Measurements from ENCODE around the gene LAX1. TPM values are rescaled to one million over a fixed set of nuclear protein-coding genes. Genes with fewer than 3 reads are reported as not detected.

The LAX1 gene
- total RNA-seq, 1 experiment from 2014 or later = not detected

DNA sequence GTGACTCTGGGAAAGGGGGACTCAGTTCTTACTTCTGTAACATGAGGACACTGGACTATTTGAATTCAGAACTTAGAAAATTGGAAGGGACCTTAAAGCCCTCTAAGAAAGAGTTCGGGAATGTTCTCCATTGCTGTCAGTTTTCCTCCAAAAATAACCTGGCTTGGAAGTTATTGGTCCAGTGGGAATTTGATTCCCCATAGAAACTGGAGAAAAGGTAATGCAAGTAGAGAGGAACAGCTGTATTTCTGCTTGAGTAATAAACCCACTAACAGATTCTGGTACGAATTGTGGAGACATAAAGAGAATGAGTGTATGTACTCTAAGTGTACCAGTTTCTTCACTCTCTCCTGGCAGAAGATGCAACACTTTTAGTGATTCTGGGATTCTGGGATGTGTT is 32.2 kb downstream of the LAX1 start:
- H3K36me3 ChIP-seq (ENCODE audit: control insufficient read depth, insufficient read depth, low read length) = peaks cover 4% of the 10 kb centered on the region
- POLR2A ChIA-PET = no interaction called here
- Mint-ChIP-seq H3K9me3 (ENCODE audit: unreplicated experiment) (no peaks in the 10 kb centered on the region), H3K36me3 (ENCODE audit: insufficient read depth, unreplicated experiment) (peaks cover 55% of the 10 kb centered on the region), H3K27ac (ENCODE audit: unreplicated experiment) (no peak overlapping the region), H3K4me3 (ENCODE audit: unreplicated experiment) (peak overlapping the region; percentile 90), H3K4me1 (ENCODE audit: low read depth, unreplicated experiment) (no peaks in the 10 kb centered on the region), H3K27me3 (ENCODE audit: insufficient read depth, unreplicated experiment) (no peaks in the 10 kb centered on the region)
- no peak overlapping the region for H3K4me3 ChIP-seq (ENCODE audit: low read depth, low read length)
- DNase-seq = no peak
- TF ChIP-seq, protein P1, sequence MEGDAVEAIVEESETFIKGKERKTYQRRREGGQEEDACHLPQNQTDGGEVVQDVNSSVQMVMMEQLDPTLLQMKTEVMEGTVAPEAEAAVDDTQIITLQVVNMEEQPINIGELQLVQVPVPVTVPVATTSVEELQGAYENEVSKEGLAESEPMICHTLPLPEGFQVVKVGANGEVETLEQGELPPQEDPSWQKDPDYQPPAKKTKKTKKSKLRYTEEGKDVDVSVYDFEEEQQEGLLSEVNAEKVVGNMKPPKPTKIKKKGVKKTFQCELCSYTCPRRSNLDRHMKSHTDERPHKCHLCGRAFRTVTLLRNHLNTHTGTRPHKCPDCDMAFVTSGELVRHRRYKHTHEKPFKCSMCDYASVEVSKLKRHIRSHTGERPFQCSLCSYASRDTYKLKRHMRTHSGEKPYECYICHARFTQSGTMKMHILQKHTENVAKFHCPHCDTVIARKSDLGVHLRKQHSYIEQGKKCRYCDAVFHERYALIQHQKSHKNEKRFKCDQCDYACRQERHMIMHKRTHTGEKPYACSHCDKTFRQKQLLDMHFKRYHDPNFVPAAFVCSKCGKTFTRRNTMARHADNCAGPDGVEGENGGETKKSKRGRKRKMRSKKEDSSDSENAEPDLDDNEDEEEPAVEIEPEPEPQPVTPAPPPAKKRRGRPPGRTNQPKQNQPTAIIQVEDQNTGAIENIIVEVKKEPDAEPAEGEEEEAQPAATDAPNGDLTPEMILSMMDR (IDR thresholded peaks at IDR 0.05; ENCODE audit: insufficient read depth in 1 of 2, low read depth in 1 of 2, low read length in 1 of 2, severe bottlenecking in 1 of 2, unreplicated experiment in 1 of 2) = no peak
- no TSS peak for BruUV-seq (replicated peaks)
- H3K4me1 ChIP-seq = peaks cover 12% of the 10 kb centered on the region
- intact Hi-C loops (cut with micrococcal nuclease; ENCODE audit: unreplicated experiment) = no loop called here
- CTCF ChIA-PET = no interaction called here
- H3K9me3 ChIP-seq = no peaks in the 10 kb centered on the region
- H3K27me3 ChIP-seq (replicated peaks; ENCODE audit: control insufficient read depth, insufficient read depth, low read length) = no peaks in the 10 kb centered on the region

DNA sequence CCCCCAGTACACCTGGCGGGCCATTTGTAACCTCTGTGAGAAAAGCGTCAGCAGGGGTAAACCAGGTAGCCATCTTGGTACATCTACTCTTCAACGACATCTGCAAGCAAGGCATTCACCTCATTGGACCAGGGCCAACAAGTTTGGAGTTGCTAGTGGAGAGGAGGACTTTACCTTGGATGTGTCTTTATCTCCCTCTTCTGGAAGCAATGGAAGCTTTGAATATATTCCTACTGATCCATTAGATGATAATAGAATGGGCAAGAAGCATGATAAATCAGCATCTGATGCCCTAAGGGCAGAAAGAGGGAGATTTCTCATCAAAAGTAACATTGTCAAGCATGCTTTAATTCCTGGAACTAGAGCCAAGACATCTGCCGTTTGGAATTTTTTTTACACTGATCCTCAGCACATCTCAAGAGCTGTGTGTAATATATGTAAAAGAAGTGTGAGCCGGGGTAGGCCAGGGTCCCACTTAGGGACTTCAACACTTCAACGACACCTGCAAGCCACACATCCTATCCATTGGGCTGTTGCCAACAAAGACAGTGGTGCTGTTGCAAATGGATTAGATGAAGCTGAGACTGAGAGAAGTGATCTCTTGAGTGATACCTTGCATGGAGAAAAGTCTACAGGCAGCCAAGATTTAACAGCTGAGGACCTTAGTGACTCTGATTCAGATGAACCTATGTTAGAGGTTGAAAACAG is 33.1 kb downstream of the LAX1 start:
- intact Hi-C loops (cut with micrococcal nuclease; ENCODE audit: unreplicated experiment) = no loop called here
- H3K36me3 Mint-ChIP-seq (ENCODE audit: insufficient read depth, unreplicated experiment) = peaks cover 62% of the 10 kb centered on the region

DNA sequence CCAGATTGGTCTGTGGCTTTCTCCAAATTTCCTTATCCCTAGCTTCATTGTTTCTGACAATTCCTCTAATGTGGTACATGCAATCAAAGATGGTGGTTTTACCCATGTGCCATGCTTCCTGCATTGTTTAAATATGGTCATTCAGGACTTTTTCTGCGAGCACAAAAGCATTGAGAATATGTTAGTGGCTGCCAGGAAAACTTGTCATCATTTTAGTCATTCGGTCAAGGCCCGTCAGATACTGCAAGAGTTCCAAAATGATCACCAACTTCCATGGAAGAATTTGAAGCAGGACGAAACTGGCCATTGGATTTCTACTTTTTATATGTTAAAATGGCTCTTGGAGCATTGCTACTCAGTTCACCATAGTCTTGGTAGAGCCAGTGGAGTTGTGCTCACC is 34.2 kb downstream of the LAX1 start:
- peaks cover 73% of the 10 kb centered on the region for H3K36me3 Mint-ChIP-seq (ENCODE audit: insufficient read depth, unreplicated experiment)
- POLR2A ChIA-PET = no interaction called here

More for the DNA sequence above, 33.1 kb downstream of the LAX1 start:
- Histone ChIP-seq H3K9me3 (no peaks in the 10 kb centered on the region), H3K4me1 (peaks cover 12% of the 10 kb centered on the region), H3K36me3 (ENCODE audit: control insufficient read depth, insufficient read depth, low read length) (peaks cover 4% of the 10 kb centered on the region), H3K27me3 (replicated peaks; ENCODE audit: control insufficient read depth, insufficient read depth, low read length) (no peaks in the 10 kb centered on the region), H3K4me3 (ENCODE audit: low read depth, low read length) (no peak overlapping the region)
- CTCF ChIA-PET = no interaction called here
- no peaks in the 10 kb centered on the region for H3K4me1 Mint-ChIP-seq (ENCODE audit: low read depth, unreplicated experiment)
- H3K27ac Mint-ChIP-seq (ENCODE audit: unreplicated experiment) = no peak overlapping the region
- no peaks in the 10 kb centered on the region for H3K9me3 Mint-ChIP-seq (ENCODE audit: unreplicated experiment)
- BruUV-seq (replicated peaks) = no TSS peak
- TF ChIP-seq, protein P1 (IDR thresholded peaks at IDR 0.05; ENCODE audit: insufficient read depth in 1 of 2, low read depth in 1 of 2, low read length in 1 of 2, severe bottlenecking in 1 of 2, unreplicated experiment in 1 of 2) = no peak
- DNase-seq = no peak
- POLR2A ChIA-PET = no interaction called here
- H3K27me3 Mint-ChIP-seq (ENCODE audit: insufficient read depth, unreplicated experiment) = no peaks in the 10 kb centered on the region
- no peak overlapping the region for H3K4me3 Mint-ChIP-seq (ENCODE audit: unreplicated experiment)

More for the DNA sequence above, 34.2 kb downstream of the LAX1 start:
- Mint-ChIP-seq H3K27ac (ENCODE audit: unreplicated experiment) (no peak overlapping the region), H3K27me3 (ENCODE audit: insufficient read depth, unreplicated experiment) (no peaks in the 10 kb centered on the region), H3K9me3 (ENCODE audit: unreplicated experiment) (no peaks in the 10 kb centered on the region), H3K4me1 (ENCODE audit: low read depth, unreplicated experiment) (no peaks in the 10 kb centered on the region), H3K4me3 (ENCODE audit: unreplicated experiment) (no peak overlapping the region)
- CTCF ChIA-PET = no interaction called here
- TF ChIP-seq, protein P1 (IDR thresholded peaks at IDR 0.05; ENCODE audit: insufficient read depth in 1 of 2, low read depth in 1 of 2, low read length in 1 of 2, severe bottlenecking in 1 of 2, unreplicated experiment in 1 of 2) = no peak
- Histone ChIP-seq H3K36me3 (ENCODE audit: control insufficient read depth, insufficient read depth, low read length) (peaks cover 4% of the 10 kb centered on the region), H3K4me1 (peaks cover 12% of the 10 kb centered on the region), H3K27me3 (replicated peaks; ENCODE audit: control insufficient read depth, insufficient read depth, low read length) (no peaks in the 10 kb centered on the region), H3K9me3 (no peaks in the 10 kb centered on the region), H3K4me3 (ENCODE audit: low read depth, low read length) (no peak overlapping the region)
- BruUV-seq (replicated peaks) = no TSS peak
- intact Hi-C loops (cut with micrococcal nuclease; ENCODE audit: unreplicated experiment) = no loop called here
- no peak for DNase-seq
